Measurements from ENCODE around the gene CDK14. TPM values are rescaled to one million over a fixed set of nuclear protein-coding genes. Genes with fewer than 3 reads are reported as not detected.

CDK14 gene
- total RNA-seq, 1 donor from 2014 or later: 64.6 TPM

DNA sequence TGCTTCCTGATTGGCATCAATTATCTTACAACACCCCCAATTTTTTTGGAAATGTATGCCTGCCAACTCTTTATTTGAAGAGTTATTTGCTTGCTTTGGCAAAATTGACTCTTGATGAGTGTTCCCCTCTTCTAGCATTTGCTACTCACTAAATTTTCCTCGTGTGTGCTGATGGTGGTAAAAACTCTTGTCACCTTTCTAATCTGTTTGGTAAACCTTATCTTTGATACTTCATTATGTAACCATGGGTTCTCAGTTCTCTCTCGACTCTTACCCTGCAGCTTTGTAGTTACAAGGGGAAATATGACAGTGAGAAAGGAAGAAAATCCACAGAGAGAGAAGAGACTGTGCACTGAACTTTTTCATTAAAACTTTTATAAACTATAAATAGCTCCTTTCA lies 102.5 kb downstream of the CDK14 start:
- H3K27me3 Mint-ChIP-seq (ENCODE audit: low read depth): no peaks in the 10 kb centered on the region
- peaks cover 9% of the 10 kb centered on the region for H3K4me1 Mint-ChIP-seq
- TF ChIP-seq CTCF (IDR thresholded peaks at IDR 0.05; ENCODE audit: unreplicated experiment): no peak
- peaks cover 12% of the 10 kb centered on the region for H3K36me3 Mint-ChIP-seq
- no peak overlapping the region for H3K27ac Mint-ChIP-seq
- peaks cover 13% of the 10 kb centered on the region for H3K9me3 Mint-ChIP-seq
- H3K4me3 Mint-ChIP-seq: no peak overlapping the region
- DNase-seq (ENCODE audit: low spot score in 2 of 2, unreplicated experiment in 2 of 2): no peak

- no peak overlapping the region for H3K4me3 Mint-ChIP-seq
- no peaks in the 10 kb centered on the region for H3K27me3 Mint-ChIP-seq (ENCODE audit: low read depth)
- no peak for DNase-seq (ENCODE audit: low spot score in 2 of 2, unreplicated experiment in 2 of 2)
- no peak overlapping the region for H3K27ac Mint-ChIP-seq
- no peak for TF ChIP-seq CTCF (IDR thresholded peaks at IDR 0.05; ENCODE audit: unreplicated experiment)
- peaks cover 8% of the 10 kb centered on the region for H3K36me3 Mint-ChIP-seq
- peaks cover 7% of the 10 kb centered on the region for H3K4me1 Mint-ChIP-seq
- H3K9me3 Mint-ChIP-seq: peaks cover 6% of the 10 kb centered on the region
These were observed 104.9 kb downstream of the CDK14 start for GRCh38 chr7:90701021-90701420.

GRCh38 chr7:90701771-90702170 lies 105.7 kb downstream of the CDK14 start:
- Mint-ChIP-seq H3K9me3 (peaks cover 2% of the 10 kb centered on the region), H3K36me3 (peaks cover 4% of the 10 kb centered on the region), H3K4me3 (no peak overlapping the region), H3K27me3 (ENCODE audit: low read depth) (no peaks in the 10 kb centered on the region), H3K27ac (no peak overlapping the region), H3K4me1 (peaks cover 12% of the 10 kb centered on the region)
- DNase-seq (ENCODE audit: low spot score in 2 of 2, unreplicated experiment in 2 of 2): no peak
- TF ChIP-seq CTCF (IDR thresholded peaks at IDR 0.05; ENCODE audit: unreplicated experiment): no peak

DNA sequence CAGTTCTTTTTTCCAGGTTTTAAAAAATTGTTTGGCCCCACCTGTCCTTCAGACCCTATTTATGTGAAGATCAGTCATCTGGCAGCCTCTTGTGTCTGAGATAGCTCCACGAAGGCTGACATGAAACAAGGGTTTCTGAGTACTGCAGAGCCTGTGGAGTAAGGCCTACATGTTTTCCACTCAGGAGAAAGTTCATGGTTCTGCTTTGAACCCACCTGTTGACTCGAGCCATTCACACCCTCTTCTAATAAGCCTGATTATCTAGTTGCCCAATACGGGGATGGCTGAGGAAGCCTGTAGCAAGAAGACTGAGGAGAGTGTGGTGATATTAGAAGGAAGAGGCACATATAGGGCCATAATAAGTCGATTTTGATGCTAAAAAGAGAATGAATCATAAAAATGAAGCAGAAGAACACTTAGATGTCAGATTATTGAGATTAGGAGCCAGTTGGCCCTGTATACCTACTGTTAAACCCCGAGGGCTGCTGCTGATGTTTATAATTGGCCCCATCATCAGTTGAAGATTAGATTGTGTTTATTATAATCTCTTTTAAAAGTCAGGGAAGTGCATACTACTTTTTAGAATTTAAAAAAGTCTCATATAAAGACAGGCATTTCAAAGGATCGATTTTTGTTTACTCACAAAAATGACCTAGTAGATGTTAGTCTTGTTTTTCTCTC lies 109.4 kb downstream of the CDK14 start:
- TF ChIP-seq CTCF (IDR thresholded peaks at IDR 0.05; ENCODE audit: unreplicated experiment): no peak
- H3K27me3 Mint-ChIP-seq (ENCODE audit: low read depth): no peaks in the 10 kb centered on the region
- no peaks in the 10 kb centered on the region for H3K9me3 Mint-ChIP-seq
- no peak overlapping the region for H3K4me3 Mint-ChIP-seq
- H3K36me3 Mint-ChIP-seq: peaks cover 2% of the 10 kb centered on the region
- peak overlapping the region; percentile 3 for H3K27ac Mint-ChIP-seq
- peaks cover 23% of the 10 kb centered on the region for H3K4me1 Mint-ChIP-seq
- DNase-seq (ENCODE audit: low spot score in 2 of 2, unreplicated experiment in 2 of 2): no peak

GRCh38 chr7:90706072-90706716 lies 110.1 kb downstream of the CDK14 start:
- no peak overlapping the region for H3K27ac Mint-ChIP-seq
- no peaks in the 10 kb centered on the region for H3K27me3 Mint-ChIP-seq (ENCODE audit: low read depth)
- H3K36me3 Mint-ChIP-seq: peaks cover 2% of the 10 kb centered on the region
- no peak for DNase-seq (ENCODE audit: low spot score in 2 of 2, unreplicated experiment in 2 of 2)
- no peaks in the 10 kb centered on the region for H3K9me3 Mint-ChIP-seq
- no peak for TF ChIP-seq CTCF (IDR thresholded peaks at IDR 0.05; ENCODE audit: unreplicated experiment)
- H3K4me1 Mint-ChIP-seq: peaks cover 25% of the 10 kb centered on the region
- no peak overlapping the region for H3K4me3 Mint-ChIP-seq
